OCI-LY3 (cell line): ENCODE results near the gene ACTG2.

Experiments
- EZH2phosphoT487 ChIP-seq: fragments of 200-600 bp; shearing (Covaris generic); IDR thresholded peaks from 2 replicates; pipeline ENCODE4 v1.6.1; 2018; ENCODE audit warnings: antibody characterized with exemption, mixed run types, low read depth
- TF ChIP-seq, protein P1 (sequence below): fragments of 200-600, 300-600 bp; sonication (generic); IDR thresholded peaks from 2 replicates; pipeline ENCODE4 v1.5.1; 2014; ENCODE audit warnings: antibody characterized with exemption, low read length, low read depth

DNA sequence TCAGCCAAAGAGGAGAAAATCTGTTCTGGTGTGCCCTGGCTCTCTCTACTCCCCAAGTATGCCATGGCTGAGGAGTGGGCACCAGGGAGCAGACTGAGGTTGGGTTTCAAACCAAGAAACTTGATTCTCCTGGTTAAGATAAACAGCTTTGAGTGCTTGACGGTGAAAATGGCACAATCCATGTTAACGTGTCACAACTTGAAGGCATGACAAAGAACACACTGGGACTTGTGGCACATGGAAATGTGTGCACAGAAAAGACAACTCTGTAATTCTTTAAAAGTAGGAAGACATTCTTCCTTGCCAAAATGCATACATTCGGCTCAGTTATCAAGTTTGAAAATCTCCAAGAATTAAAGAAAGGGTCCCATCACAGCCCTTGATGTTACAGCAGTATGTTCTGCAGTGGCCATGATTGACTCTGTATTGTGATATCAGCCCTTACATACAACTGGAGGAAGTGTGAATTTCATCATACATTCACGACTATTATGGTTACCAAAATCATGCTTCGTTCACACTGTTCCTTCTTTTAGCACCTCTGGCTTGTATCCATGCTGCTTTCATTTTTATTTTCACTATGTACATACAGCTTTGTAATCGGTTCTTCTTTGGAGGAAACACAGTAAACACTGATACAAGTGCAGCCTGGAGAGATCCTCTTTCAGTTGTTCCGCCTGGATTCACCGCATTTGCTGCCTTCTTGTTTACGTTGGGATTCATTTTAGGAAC, 15.6 kb upstream of the ACTG2 start:
- TF ChIP-seq, protein P1, sequence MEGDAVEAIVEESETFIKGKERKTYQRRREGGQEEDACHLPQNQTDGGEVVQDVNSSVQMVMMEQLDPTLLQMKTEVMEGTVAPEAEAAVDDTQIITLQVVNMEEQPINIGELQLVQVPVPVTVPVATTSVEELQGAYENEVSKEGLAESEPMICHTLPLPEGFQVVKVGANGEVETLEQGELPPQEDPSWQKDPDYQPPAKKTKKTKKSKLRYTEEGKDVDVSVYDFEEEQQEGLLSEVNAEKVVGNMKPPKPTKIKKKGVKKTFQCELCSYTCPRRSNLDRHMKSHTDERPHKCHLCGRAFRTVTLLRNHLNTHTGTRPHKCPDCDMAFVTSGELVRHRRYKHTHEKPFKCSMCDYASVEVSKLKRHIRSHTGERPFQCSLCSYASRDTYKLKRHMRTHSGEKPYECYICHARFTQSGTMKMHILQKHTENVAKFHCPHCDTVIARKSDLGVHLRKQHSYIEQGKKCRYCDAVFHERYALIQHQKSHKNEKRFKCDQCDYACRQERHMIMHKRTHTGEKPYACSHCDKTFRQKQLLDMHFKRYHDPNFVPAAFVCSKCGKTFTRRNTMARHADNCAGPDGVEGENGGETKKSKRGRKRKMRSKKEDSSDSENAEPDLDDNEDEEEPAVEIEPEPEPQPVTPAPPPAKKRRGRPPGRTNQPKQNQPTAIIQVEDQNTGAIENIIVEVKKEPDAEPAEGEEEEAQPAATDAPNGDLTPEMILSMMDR: no peak
- TF ChIP-seq EZH2phosphoT487: no peak
